Activated CD8-positive, alpha-beta T cell treated with anti-CD3 and anti-CD28 coated beads for 36 hours (primary cell): ENCODE measurements around the gene CEBPB. TPM values are rescaled to one million over a fixed set of nuclear protein-coding genes. Genes with fewer than 3 reads are reported as not detected.

ENCODE experiments used
- ATAC-seq: fragments of 200-7000 bp; cut with Tn5 transposase; one replicate; pipeline ENCODE4 v1.10.0; 2021; ENCODE audit warnings: mild to moderate bottlenecking, moderate library complexity
- CTCF ChIA-PET: fragments of 350-600 bp; sonication (Branson Sonifier 250); formaldehyde crosslinking; loops from one replicate; lab custom pipeline; 2021; ENCODE audit warnings: antibody characterized with exemption; lab: Charles Lee
- POLR2A ChIA-PET: fragments of 350-600 bp; sonication (Branson Sonifier 250); formaldehyde crosslinking; loops from one replicate; lab custom pipeline; 2021; ENCODE audit warnings: antibody characterized with exemption; lab: Charles Lee
- DNase-seq: peaks from one replicate; pipeline ENCODE4 v3.0.0-alpha.2; 2020
- H3K27ac Mint-ChIP-seq: one replicate; pipeline ENCODE4 v1.8.0; 2021; ENCODE audit warnings: mild to moderate bottlenecking, mixed read lengths
- H3K27me3 Mint-ChIP-seq: one replicate; pipeline ENCODE4 v1.8.0; 2021; ENCODE audit warnings: mixed read lengths
- H3K36me3 Mint-ChIP-seq: one replicate; pipeline ENCODE4 v1.8.0; 2021; ENCODE audit warnings: low read depth, mixed read lengths
- H3K4me1 Mint-ChIP-seq: one replicate; pipeline ENCODE4 v1.8.0; 2021; ENCODE audit warnings: low read depth, mixed read lengths
- H3K4me3 Mint-ChIP-seq: one replicate; pipeline ENCODE4 v1.8.0; 2021; ENCODE audit warnings: mild to moderate bottlenecking, moderate library complexity, mixed read lengths
- H3K9me3 Mint-ChIP-seq: one replicate; pipeline ENCODE4 v1.8.0; 2021; ENCODE audit warnings: mixed read lengths
- CTCF ChIP-seq: fragments of 200-600 bp; IDR thresholded peaks from one replicate; pipeline ENCODE4 v1.8.0; 2022; ENCODE audit warnings: antibody characterized with exemption, mild to moderate bottlenecking
- intact Hi-C: fragments of 100-400 bp; cut with micrococcal nuclease; formaldehyde crosslinking; loops from one replicate; pipeline ENCODE4 v1.10.0; 2022
- total RNA-seq, 2 experiments: library from RNA; stranded (reverse); gene quantifications; one replicate each; pipeline ENCODE4 v1.2.3, GENCODE V29; 2021

Gene CEBPB
- total RNA-seq, 2 experiments from 2014 or later: 27.2 to 28.4 TPM

- no peak overlapping the region for H3K27ac Mint-ChIP-seq
- ATAC-seq (no peak), DNase-seq (no peak)
- ChIA-PET CTCF (no interaction called here), POLR2A (no interaction called here)
- intact Hi-C loops: no loop called here
- H3K27me3 Mint-ChIP-seq: no peaks in the 10 kb centered on the region
- no peaks in the 10 kb centered on the region for H3K36me3 Mint-ChIP-seq
- H3K9me3 Mint-ChIP-seq: no peaks in the 10 kb centered on the region
- TF ChIP-seq CTCF: no peak
- no peak overlapping the region for H3K4me3 Mint-ChIP-seq
- no peaks in the 10 kb centered on the region for H3K4me1 Mint-ChIP-seq
Measured at GRCh38 chr20:50242178-50242514, 51.5 kb downstream of the CEBPB start.

Other genes starting within 250 kb of the CEBPB start
- 1 to 10 TPM in 1 of 2 experiments, under 1 TPM in 1; 0.90 to 1.4 TPM for gene SNAI1, start 207.8 kb upstream of the CEBPB start, total RNA-seq
- 100 to 1,000 TPM; 112 to 151 TPM for gene UBE2V1, start 77.7 kb upstream of the CEBPB start, total RNA-seq
- 10 to 100 TPM; 16.0 to 17.3 TPM for gene PEDS1, start 37.1 kb upstream of the CEBPB start, total RNA-seq